GM19238 (cell line): Measurements from ENCODE around the gene CHMP4A.

ENCODE experiments used
- DNase-seq: peaks from one replicate; pipeline ENCODE4 v3.0.0; 2011; ENCODE audit warnings: low spot score; ENCODE audit not compliant: insufficient read length

CHMP4A gene

GRCh38 chr14:24196071-24197055, 16.9 kb downstream of the CHMP4A start:
- DNase-seq = peak; percentile 35

- peak; percentile 93 for DNase-seq
These were observed 17.9 kb downstream of the CHMP4A start, which contains the start of gene TM9SF1 for GRCh38 chr14:24195186-24196070. TM9SF1 (minus strand) TSS chr14:24195441; CDS start chr14:24195019, 422 bp downstream.

GRCh38 chr14:24194873-24195185, 18.5 kb downstream of the CHMP4A start:
- DNase-seq = no peak

DNA sequence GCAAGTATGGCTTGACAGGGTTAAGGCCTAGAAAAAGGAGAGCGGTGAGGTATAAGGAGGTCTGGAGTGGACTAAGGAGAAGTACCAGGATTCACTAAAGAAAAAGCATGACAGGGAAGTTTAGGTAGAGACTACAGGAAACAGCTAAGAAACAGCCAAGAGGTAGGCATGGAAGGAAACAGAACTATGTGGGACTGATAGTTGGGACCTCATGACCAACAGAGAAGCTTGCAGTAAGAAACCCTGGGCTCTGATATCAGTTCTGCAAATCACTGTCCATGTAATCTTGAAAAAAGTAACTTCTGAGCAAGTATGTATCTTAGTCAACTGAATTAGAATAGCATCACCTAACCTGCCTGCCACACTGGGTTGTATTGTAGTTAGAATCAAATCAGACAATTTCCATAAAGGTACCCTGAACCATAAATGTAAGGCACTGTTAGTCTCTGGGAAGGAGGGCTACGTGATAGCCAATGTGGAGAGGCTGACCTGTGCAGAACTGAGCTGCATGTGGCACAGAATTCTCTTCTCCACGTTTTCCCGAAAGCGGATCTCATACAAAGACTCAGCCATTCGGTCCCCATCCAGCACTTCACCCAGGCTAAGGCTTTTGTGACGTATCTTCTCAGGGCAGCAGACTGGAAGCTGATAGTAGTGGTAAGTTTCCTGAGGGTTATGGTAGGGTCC, 19.0 kb downstream of the CHMP4A start:
- DNase-seq = no peak

- DNase-seq = no peak
These were observed 20.4 kb downstream of the CHMP4A start for GRCh38 chr14:24192933-24193332.

DNA sequence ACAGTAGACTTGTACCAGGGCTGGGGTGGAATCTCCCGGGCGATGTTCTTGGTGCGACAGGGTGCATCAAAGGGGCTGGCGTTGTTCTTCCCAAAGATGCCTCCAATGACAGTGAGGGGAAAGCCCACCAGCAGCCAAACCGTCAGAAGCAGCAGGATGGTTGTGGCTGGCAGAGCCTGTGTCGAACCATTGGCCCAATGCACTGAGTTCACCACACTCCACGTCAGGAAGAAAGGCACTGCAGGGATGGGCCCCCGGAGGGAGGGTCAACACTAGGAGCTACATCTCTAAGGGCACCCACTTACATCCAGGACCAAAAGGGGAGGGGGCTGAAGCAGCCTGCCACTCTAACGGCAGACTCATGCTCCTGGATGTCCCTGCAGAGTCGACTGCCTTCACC, 22.9 kb downstream of the CHMP4A start:
- no peak for DNase-seq

DNA sequence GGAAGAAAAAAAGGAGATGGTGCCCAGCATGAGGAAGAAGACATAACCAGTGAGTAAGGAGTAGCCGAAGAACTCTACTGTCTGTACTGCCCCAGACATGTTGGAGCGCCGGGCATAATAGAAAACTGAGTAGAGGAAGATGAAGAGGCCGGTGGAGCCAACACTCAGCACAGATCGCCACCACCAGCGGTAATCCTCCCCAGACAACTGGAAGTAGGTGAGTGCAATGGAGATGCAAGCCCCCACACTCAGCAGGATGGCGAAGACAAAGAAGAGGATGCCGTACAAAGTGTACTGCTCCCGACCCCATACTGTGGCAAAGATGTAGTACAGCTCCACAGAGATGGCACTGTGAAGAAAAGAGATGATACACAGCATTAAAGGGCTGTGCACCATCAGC, 23.8 kb downstream of the CHMP4A start:
- no peak for DNase-seq

DNA sequence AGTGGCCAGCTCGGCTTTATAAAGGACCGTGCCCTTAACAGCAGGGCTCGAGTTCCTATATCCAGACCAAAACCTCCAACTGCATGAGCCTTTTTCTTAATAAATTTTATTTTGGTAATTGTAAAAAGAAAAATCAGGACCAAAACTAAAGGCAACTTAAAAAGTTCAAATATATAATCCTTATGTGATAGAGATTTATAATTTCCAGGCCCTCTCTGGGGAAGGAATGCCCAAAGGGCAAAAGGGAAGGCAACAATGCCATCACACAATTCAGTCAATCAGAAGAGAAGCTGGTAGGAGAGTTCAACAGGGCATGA, 24.3 kb downstream of the CHMP4A start:
- no peak for DNase-seq

DNA sequence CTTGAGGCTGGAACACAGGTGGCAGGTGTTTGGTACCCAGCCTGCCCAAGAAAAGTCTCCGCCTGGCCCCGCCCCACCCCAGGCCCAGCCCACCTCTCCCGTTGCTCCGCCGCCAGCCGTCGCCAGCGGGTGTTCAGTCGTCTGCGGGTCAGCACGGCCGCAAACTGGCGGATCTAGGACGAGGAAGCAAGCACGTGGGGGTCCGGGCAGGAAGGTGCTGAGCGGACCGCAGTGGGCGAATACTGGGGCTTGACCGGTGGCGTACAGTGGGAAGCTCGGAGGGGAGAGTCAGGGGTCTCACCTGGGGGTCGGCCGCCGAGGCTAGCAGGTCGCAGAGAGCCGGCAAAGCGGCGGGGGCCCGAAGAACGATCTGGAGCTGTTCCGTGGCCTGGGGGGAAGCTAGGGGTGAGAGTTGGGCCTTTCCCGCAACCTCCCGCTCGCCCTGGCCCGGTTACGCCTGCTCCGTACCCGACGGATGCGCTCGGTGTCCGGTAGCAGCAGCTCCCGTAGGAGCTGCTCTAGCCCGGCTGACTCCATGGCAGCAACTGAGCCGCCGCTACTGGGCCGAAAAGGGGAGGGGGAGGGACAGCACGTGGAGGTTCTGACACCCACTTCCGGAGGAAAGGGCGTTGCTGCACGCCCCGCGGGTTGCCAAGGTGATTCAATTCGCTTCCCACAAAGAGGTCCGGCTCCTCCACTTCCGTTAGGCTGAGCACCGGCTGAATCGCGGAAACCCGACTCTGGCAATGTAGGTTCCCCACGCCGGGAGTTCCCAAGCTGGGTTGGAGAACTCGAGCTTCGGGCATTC, 24.8 kb downstream of the CHMP4A start, which contains the start of gene IPO4:
Gene IPO4, minus strand, starts transcription at position 566 of the 808 bp plus-strand sequence. Its CDS starts 29 bp downstream, at position 537.
- DNase-seq = peak; percentile 99

DNA sequence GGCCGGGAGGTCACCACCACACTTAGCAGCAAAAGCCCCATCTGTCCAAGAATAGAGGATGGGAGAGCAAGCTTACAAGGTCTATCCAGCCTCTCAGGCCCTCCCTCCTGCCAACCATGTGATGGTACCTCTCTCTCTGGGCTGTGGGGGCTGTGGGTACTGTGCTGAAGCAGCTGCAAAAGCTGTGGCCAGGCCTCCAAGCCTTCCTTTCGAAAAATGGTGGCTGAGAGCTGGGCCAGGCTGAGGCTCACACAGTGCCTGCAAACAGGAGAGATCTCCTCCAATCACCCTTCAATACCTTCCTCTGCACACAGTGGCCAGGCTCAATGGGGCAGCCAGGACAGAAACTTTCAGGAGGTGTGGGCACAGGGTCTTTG, 25.8 kb downstream of the CHMP4A start:
- DNase-seq = no peak

GRCh38 chr14:24186831-24187538, 26.3 kb downstream of the CHMP4A start:
- no peak for DNase-seq

- no peak for DNase-seq
These were observed 27.5 kb downstream of the CHMP4A start for GRCh38 chr14:24185741-24186140.

DNA sequence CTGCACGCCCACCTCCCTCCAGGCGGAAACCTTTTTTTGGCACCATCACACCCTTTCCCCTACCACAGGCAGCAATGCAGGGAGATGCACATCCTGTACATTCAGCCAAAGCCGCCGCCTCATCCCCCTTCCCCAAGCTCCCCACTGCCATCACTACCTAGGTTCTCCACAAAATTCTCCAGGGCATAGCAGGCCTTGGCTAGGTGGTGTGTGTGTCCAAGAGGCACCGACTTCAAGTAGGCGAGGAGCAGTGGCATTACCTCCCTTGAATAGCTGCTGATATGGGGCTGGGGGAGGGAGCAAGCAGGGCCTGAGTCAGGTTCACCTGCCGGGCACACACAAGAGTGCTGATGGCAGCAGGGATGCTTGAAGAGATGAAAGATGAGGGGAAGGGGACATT, 28.3 kb downstream of the CHMP4A start:
- DNase-seq = no peak

DNA sequence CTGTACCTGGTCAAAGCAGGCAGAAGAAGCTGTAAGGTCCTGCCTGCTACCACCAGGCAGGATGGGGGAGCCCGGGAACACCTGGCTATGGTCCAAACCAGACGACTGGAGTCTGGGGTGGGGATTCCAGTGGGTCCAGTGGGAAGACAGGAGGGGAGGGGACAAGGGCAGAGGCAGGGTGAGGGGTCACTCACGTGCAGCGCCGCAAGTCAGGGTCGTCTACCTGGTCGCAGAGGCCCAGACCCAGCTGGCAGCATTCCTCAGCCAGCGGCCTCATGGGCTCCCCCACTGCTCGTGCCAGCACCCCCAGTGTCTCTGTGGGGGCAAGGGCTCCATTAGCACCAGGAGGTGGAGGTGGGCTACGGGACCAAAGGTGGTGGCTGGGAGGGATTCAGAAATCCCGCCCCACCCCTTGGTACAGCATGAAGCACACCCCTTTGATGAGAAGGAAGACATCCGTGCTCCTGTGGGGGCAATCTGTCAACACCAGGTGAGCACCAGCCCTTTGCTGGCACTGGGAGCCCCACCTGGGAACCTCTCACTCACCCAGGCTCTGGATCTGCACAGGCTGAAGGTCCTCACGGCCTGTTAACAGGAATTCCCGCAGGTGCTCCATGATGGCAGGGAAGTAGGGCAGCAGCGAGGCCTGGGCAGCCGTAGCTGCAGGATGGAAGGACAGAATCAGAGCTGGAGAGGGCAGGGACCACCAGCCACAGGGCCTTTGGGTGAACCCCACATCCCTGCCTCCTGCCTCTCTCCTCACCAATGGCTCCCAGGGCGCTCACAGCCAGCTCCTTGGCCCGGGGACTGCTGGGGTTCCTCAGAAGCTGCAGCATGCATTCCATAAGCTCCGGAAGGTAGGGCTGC, 29.0 kb downstream of the CHMP4A start:
- DNase-seq = no peak

GRCh38 chr14:24183014-24183481, 30.2 kb downstream of the CHMP4A start:
- DNase-seq = no peak

- DNase-seq = no peak
These were observed 31.0 kb downstream of the CHMP4A start for GRCh38 chr14:24182110-24182882.

DNA sequence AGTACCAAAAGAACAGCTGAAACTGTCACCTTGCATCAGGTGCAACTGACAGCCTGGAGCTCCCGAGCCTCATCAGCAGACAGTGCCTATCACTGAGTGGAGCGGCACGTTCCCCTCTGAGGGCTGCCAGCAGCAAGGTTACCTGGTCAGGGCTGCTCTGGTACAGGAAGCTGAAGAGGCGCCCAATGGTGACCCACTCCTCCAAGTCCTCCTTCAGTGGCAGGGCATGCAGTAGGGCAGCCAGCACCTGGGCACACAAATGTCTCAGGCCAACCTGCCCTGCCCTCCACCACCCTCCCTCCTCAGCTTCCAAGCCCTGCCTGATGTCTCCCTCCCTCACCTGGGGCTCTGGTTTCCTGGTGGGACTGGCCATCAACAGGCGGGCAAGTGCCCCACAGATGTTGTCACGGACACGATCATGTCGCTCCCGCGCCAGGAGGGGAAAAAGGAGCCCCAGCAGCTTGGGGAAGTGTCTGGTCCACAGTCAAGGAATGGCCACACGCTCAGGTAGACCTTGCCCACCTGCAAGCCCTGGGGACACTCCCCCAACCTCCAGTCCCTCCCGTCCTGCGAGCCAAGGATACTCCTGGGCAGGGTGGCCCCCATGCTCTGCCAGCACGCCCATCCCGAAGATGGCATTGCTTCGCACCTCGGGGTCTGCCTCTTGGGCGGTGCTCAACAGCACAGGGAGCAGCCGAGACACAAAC, 31.8 kb downstream of the CHMP4A start:
- no peak for DNase-seq
